Tibial nerve (tissue), 4 donors: Measurements from ENCODE around the gene STARD3. TPM values are rescaled to one million over a fixed set of nuclear protein-coding genes. Genes with fewer than 3 reads are reported as not detected.
"Not testable (repeated sequence)": the region's sequence is repeated elsewhere in the genome, so short reads cannot be mapped to it uniquely, and the experiment has no call there.

ENCODE experiments used
- DNase-seq, 2 donors: peaks; one replicate each; pipeline ENCODE4 v3.0.0-alpha.2; 2019; ENCODE audit warnings: low spot score in 2 of 2
- H3K27ac ChIP-seq, 4 donors: fragments of 200-600 bp; sonication (generic) in 3 of 4; one replicate each; pipeline ENCODE4 v1.5.1; 2017 to 2019; ENCODE audit warnings: mild to moderate bottlenecking in 1 of 4
- H3K27me3 ChIP-seq, 2 donors: fragments of 200-600 bp; sonication (generic) in 1 of 2; one replicate each; pipeline versions ENCODE4 v1.5.1 to v1.6.0; 2017 to 2019
- H3K36me3 ChIP-seq, 3 donors: fragments of 200-600 bp; sonication (generic); one replicate each; pipeline ENCODE4 v1.5.1; 2018 to 2019
- H3K4me1 ChIP-seq, 4 donors: fragments of 200-600 bp; sonication (generic) in 3 of 4; one replicate each; pipeline ENCODE4 v1.5.1; 2017 to 2019
- H3K4me3 ChIP-seq, 4 donors: fragments of 200-600 bp; sonication (generic) in 3 of 4; one replicate each; pipeline ENCODE4 v1.5.1; 2017 to 2019; ENCODE audit warnings: mild to moderate bottlenecking in 1 of 4, moderate library complexity in 1 of 4
- H3K9me3 ChIP-seq, 4 donors: fragments of 200-600 bp; sonication (generic) in 3 of 4; one replicate each; pipeline ENCODE4 v1.5.1; 2017 to 2019
- CTCF ChIP-seq, 5 experiments: fragments of 200-600 bp in 3 of 5; fragments of 450-650 bp in 2 of 5; sonication (generic) in 3 of 5; IDR thresholded peaks; one replicate each; pipeline ENCODE4 v1.5.1; 2016 to 2019; ENCODE audit warnings: antibody characterized with exemption in 5 of 5, mild to moderate bottlenecking in 3 of 5, moderate library complexity in 2 of 5
- EP300 ChIP-seq, 2 donors: sonication (generic); formaldehyde crosslinking; IDR thresholded peaks; one replicate each; pipeline ENCODE4 v1.6.1; 2017; ENCODE audit warnings: antibody characterized with exemption in 2 of 2, mild to moderate bottlenecking in 1 of 2
- POLR2A ChIP-seq, 2 donors: fragments of 450-650 bp; IDR thresholded peaks; one replicate each; pipeline ENCODE4 v1.6.1; 2017; ENCODE audit warnings: antibody characterized with exemption in 2 of 2, mild to moderate bottlenecking in 2 of 2, moderate library complexity in 2 of 2
- WGBS, 2 donors: methylation state at CpG; one replicate each; pipeline ENCODE4 v1.1.5; 2018; 5-methylcytosine and 5-hydroxymethylcytosine counted together
- total RNA-seq, 4 donors: library from RNA; depleted of rRNA; stranded (reverse); fragments of >200 nt; gene quantifications; one replicate each; pipeline ENCODE4 v1.1.0, GENCODE V29; 2016

STARD3 gene
- total RNA-seq, 4 donors from 2014 or later: 85.3 to 170 (median 108) TPM

- Histone ChIP-seq H3K27ac (peak overlapping the region in 1 of 4 donors; percentile 97), H3K9me3 (no peaks in the 10 kb centered on the region), H3K4me3 (no peak overlapping the region), H3K27me3 (no peaks in the 10 kb centered on the region), H3K36me3 (peaks cover 0 to 85% (median 7%) of the 10 kb centered on the region in 3 donors), H3K4me1 (peaks cover 0 to 45% (median 25%) of the 10 kb centered on the region in 4 donors)
- no peak for TF ChIP-seq EP300 (IDR thresholded peaks at IDR 0.05)
- no peak for DNase-seq
- 84 to 87% methylated on average over 20 of the region's 20 CpGs for WGBS, 2 donors
These were observed 73.3 kb downstream of the STARD3 start for GRCh38 chr17:39709998-39710964.

GRCh38 chr17:39711071-39711470, 74.1 kb downstream of the STARD3 start:
- H3K9me3 ChIP-seq, DNase-seq, H3K4me3 ChIP-seq, H3K27ac ChIP-seq, H3K27me3 ChIP-seq: not testable (repeated sequence)
- Histone ChIP-seq H3K36me3 (peaks cover 2 to 93% (median 7%) of the 10 kb centered on the region in 3 donors), H3K4me1 (peaks cover 0 to 37% (median 17%) of the 10 kb centered on the region in 4 donors)
- 79 to 84% methylated on average over 11 of the region's 11 CpGs for WGBS, 2 donors

GRCh38 chr17:39711851-39712250, 74.9 kb downstream of the STARD3 start:
- Histone ChIP-seq H3K4me3 (no peak overlapping the region), H3K27ac (no peak overlapping the region), H3K27me3 (no peaks in the 10 kb centered on the region), H3K36me3 (peaks cover 3 to 100% (median 7%) of the 10 kb centered on the region in 3 donors), H3K9me3 (no peaks in the 10 kb centered on the region), H3K4me1 (peaks cover 0 to 29% (median 10%) of the 10 kb centered on the region in 4 donors)
- no peak for DNase-seq
- no peak for TF ChIP-seq POLR2A (IDR thresholded peaks at IDR 0.05)
- no peak for TF ChIP-seq CTCF (IDR thresholded peaks at IDR 0.05)
- TF ChIP-seq EP300 (IDR thresholded peaks at IDR 0.05): no peak
- 89 to 91% methylated on average over 10 of the region's 10 CpGs for WGBS, 2 donors

Other genes starting within 250 kb of the STARD3 start
- 10 to 100 TPM; 21.1 to 32.4 (median 30.4) TPM for gene FBXL20, start 235.5 kb upstream of the STARD3 start, total RNA-seq
- gene MED1, start 185.9 kb upstream of the STARD3 start, total RNA-seq: 10 to 100 TPM; 17.0 to 30.4 (median 27.0) TPM
- gene CDK12, start 175.7 kb upstream of the STARD3 start, total RNA-seq: 10 to 100 TPM; 39.3 to 50.4 (median 40.7) TPM
- not detected for gene NEUROD2, start 29.2 kb upstream of the STARD3 start, total RNA-seq
- gene PPP1R1B, start 10.2 kb upstream of the STARD3 start, total RNA-seq: 10 to 100 TPM; 10.4 to 20.4 (median 12.7) TPM
- gene TCAP, start 28.2 kb downstream of the STARD3 start, total RNA-seq: 1 to 10 TPM in 1 of 4 donors, under 1 TPM in 3; 0.30 to 5.5 (median 0.61) TPM
- 10 to 100 TPM in 3 of 4 donors, 1 to 10 TPM in 1; 2.4 to 19.6 (median 12.4) TPM for gene PNMT, start 31.3 kb downstream of the STARD3 start, total RNA-seq
- 10 to 100 TPM; 10.9 to 16.5 (median 15.1) TPM for gene PGAP3, start 50.9 kb downstream of the STARD3 start, total RNA-seq
- 100 to 1,000 TPM; 101 to 131 (median 114) TPM for gene ERBB2, start 62.9 kb downstream of the STARD3 start, total RNA-seq
- gene MIEN1, start 93.4 kb downstream of the STARD3 start, total RNA-seq: 10 to 100 TPM; 29.8 to 65.3 (median 43.5) TPM
- under 1 TPM in 3 of 4 donors, not detected in 1; 0.21 to 0.39 (median 0.30) TPM for gene GRB7, start 100.8 kb downstream of the STARD3 start, total RNA-seq
- gene IKZF3, start 227.2 kb downstream of the STARD3 start, total RNA-seq: 1 to 10 TPM in 2 of 4 donors, under 1 TPM in 2; 0.30 to 1.9 (median 1.0) TPM
- not detected for gene ZPBP2, start 231.1 kb downstream of the STARD3 start, total RNA-seq